Peyer's patch (tissue), 4 donors: ENCODE data around the gene LTC4S.

ENCODE experiments used
- POLR2A ChIP-seq, 2 donors: fragments of 450-650 bp; IDR thresholded peaks; one replicate each; pipeline ENCODE4 v1.5.1; 2017; ENCODE audit warnings: antibody characterized with exemption in 2 of 2, mild to moderate bottlenecking in 2 of 2, moderate library complexity in 2 of 2
- TF ChIP-seq, protein P1 (sequence below), 6 experiments: fragments of 450-650 bp in 4 of 6; fragments of 200-600 bp in 2 of 6; sonication (generic) in 1 of 6; IDR thresholded peaks; one replicate each; pipeline ENCODE4 v1.5.1; 2017 to 2019; ENCODE audit warnings: antibody characterized with exemption in 6 of 6, mild to moderate bottlenecking in 3 of 6, moderate library complexity in 1 of 6

DNA sequence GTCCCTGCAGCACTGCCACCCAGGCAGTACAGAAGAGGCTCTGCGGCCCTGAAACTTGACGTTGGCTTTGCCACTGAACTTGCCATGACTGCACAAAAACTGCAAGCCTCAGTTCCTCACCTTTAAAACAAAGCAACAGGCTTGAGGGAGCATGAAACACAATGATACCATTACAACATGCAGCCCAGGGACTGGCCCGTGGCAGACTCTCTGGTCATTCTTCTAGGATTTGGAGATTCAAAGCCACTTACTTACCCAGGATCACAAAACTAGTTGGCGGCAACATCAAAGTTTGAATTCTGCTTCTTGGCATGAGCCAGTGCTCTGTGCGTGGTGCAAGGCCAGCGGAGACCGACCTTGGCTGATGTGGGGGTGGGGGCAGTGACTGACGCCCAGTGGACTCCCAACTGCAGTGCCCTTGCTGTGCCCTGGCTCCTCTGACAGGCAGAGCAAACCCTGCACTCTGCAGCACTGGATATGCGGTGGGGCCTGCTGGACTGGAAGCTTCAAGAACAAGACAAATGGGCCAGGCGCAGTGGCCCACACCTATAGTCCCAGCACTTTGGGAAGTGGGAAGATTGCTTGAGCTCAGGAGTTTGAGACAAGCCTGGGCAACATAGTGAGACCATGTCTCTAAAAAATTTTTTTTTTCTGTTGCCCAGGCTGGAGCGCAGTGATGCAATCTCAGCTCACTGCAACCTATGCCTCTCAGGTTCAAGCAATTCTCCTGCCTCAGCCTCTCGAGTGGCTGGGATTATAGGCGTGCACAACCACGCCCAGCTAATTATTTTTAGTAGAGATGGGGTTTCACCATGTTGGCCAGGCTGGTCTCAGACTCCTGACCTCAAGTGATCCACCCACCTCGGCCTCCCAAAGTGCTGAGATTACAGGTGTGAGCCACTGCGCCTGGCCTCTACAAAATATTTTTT is 45.8 kb downstream of the LTC4S start:
- TF ChIP-seq, protein P1, sequence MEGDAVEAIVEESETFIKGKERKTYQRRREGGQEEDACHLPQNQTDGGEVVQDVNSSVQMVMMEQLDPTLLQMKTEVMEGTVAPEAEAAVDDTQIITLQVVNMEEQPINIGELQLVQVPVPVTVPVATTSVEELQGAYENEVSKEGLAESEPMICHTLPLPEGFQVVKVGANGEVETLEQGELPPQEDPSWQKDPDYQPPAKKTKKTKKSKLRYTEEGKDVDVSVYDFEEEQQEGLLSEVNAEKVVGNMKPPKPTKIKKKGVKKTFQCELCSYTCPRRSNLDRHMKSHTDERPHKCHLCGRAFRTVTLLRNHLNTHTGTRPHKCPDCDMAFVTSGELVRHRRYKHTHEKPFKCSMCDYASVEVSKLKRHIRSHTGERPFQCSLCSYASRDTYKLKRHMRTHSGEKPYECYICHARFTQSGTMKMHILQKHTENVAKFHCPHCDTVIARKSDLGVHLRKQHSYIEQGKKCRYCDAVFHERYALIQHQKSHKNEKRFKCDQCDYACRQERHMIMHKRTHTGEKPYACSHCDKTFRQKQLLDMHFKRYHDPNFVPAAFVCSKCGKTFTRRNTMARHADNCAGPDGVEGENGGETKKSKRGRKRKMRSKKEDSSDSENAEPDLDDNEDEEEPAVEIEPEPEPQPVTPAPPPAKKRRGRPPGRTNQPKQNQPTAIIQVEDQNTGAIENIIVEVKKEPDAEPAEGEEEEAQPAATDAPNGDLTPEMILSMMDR (IDR thresholded peaks at IDR 0.05): no peak
- no peak for TF ChIP-seq POLR2A (IDR thresholded peaks at IDR 0.05)
